WTC11 (cell line): ENCODE results near the gene RNF222. TPM values are rescaled to one million over a fixed set of nuclear protein-coding genes. Genes with fewer than 3 reads are reported as not detected.

Source experiments
- total RNA-seq: library from RNA; stranded (reverse); gene quantifications from 3 replicates; pipeline ENCODE4 v1.2.3, GENCODE V29; 2021

RNF222 gene
- total RNA-seq, 1 experiment from 2014 or later: not detected

Other genes with a start within 250 kb of the RNF222 start
- 30.6 to 46.9 TPM (median 34.0 TPM) in 3 replicates for gene PER1, start 245.4 kb downstream of the RNF222 start, total RNA-seq
- gene VAMP2, start 234.9 kb downstream of the RNF222 start, total RNA-seq: 24.1 to 27.4 TPM (median 24.3 TPM) in 3 replicates
- 11.3 to 17.2 TPM (median 11.9 TPM) in 3 replicates for gene TMEM107, start 221.4 kb downstream of the RNF222 start, total RNA-seq
- 5.0 to 5.6 TPM (median 5.1 TPM) in 3 replicates for gene BORCS6, start 207.6 kb downstream of the RNF222 start, total RNA-seq
- 180 to 215 TPM (median 183 TPM) in 3 replicates for gene AURKB, start 187.3 kb downstream of the RNF222 start, total RNA-seq
- gene CTC1, start 149.8 kb downstream of the RNF222 start, total RNA-seq: 36.1 to 42.5 TPM (median 40.4 TPM) in 3 replicates
- gene PFAS, start 148.5 kb downstream of the RNF222 start, total RNA-seq: 229 to 246 TPM (median 229 TPM) in 3 replicates
- 32.7 to 36.8 TPM (median 34.6 TPM) in 3 replicates for gene RANGRF, start 109.2 kb downstream of the RNF222 start, total RNA-seq
- 4.5 to 7.6 TPM (median 5.4 TPM) in 3 replicates for gene SLC25A35, start 102.4 kb downstream of the RNF222 start, total RNA-seq
- gene ARHGEF15, start 87.6 kb downstream of the RNF222 start, total RNA-seq: 1.5 to 2.8 TPM (median 1.8 TPM) in 3 replicates
- gene ODF4, start 58.0 kb downstream of the RNF222 start, total RNA-seq: not detected in 3 replicates
- 1,825 to 2,081 TPM (median 2,046 TPM) in 3 replicates for gene RPL26, start 14.6 kb downstream of the RNF222 start, total RNA-seq
- 23.8 to 34.7 TPM (median 27.4 TPM) in 3 replicates for gene NDEL1, start 38.1 kb upstream of the RNF222 start, total RNA-seq
- gene MYH10, start 232.9 kb upstream of the RNF222 start, total RNA-seq: 226 to 236 TPM (median 231 TPM) in 3 replicates